HT-29 (cell line): ENCODE data around the gene TMEM167A. TPM values are rescaled to one million over a fixed set of nuclear protein-coding genes. Genes with fewer than 3 reads are reported as not detected.

Experiments used
- DNase-seq: peaks from one replicate; pipeline ENCODE4 v3.0.0-alpha.2; 2015; ENCODE audit warnings: low spot score
- small RNA-seq: library from RNA; depleted of rRNA; stranded (forward); fragments of <200 nt; gene quantifications from one replicate; pipeline ENCODE3, GENCODE V24; 2014
- total RNA-seq: library from RNA; depleted of rRNA; stranded (reverse); fragments of >200 nt; shearing (Covaris generic); gene quantifications from 2 replicates; pipeline ENCODE4 v1.2.3, GENCODE V29; 2014; rRNA removed

TMEM167A gene
- total RNA-seq, 1 experiment from 2014 or later = 17.1 TPM

DNA sequence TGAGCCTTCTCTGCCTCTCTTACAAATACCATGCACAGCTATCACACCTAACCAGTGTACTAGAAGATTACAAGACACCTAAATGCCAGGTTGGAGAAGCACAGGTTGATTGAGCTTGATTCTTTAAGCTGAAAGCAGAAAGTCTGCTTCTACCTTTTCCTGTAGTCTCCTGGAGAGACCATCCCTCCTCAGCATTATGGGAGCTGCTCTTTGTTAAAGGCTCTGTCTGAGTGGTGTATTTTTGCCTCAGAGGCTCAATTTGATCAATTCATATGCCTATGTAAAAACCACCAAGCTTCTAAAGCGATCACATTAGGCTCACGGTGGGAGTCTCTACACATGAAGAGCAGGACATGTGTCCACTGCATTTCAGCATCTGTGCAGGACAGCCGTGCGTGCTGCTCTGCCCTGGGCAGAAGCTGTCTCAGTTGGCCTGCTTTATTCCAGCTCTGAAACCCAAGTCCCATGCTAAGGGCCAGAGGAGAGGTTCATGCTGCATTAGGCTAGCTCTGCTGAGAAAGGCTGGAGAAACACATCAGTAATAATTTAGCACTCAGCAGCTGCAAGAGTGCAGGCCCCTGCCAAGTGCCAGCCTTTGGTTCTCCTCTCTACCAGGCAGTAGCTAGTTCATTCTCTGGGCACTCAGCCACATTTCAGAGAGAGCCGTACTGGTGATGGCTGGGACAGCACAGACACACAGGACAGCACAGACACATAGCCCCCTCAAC, 41.7 kb downstream of the TMEM167A start:
- DNase-seq = no peak

DNA sequence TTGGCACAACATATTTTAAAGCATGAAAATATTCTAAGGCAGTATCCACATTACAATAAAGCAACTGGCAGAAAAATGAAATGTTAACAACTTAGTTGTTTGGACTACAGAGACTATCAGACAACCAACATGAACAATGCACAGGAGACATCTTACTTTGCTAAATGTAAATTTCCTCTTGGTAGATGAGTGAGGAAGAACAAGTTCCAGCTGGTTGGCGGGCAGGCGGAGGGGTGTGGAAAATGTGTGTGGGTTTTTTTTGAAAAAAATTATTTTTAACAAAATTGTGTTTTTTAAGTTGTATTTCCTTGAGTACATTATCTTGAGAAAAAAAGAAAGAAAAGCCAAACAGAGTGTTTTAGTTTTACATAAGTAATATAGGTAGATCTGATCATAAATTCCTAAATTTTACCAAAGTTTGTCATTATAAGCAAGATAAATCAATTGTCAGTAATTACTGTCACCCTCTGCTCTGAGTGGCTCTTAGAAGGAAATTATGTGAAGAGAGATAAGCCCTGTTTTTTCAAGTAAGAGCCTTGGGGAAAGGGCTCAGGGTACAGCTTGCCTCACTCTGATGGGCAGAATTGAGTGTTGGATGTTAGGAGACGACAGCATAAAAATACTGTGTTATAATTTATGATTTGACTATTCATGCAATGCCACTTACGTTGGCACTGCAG, 42.5 kb downstream of the TMEM167A start:
- no peak for DNase-seq

DNA sequence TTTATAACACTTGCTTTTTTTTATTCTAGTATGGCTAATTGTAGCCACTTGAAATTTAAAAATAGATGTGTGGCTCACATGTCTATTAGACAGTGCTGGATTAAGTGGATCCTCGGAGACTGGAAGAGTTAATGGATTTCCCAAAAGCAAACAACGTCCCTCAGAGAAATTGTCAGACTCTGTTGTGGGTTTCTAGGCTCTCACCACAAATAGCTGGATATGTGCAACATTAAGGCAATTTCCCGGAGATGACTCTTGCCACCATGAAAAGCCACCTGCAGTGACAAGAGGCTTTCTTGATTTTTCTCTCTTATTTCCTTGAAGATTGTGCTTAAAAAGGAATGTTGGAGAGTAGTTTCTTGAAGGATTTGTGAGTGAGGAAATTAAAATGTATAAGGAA, 43.2 kb downstream of the TMEM167A start:
- DNase-seq = no peak

DNA sequence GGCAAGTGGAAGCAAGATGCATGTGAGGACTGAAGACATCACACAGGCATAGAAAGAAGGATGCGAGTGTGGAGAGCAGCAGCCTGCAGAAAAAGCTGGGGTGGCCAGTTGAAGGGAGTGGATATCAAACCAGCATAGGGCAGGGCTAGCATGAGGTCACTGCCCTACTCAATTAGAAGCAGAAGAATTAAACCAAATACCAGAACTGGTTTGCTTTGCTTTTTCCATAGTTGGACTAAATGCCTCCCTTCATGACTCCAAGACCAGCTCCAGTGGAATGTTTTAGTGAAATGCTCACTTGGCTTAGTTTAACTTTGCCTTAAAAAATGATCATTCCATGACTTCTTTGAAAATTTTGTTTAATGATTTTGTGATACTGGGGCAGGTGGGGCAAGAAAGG, 45.8 kb downstream of the TMEM167A start:
- DNase-seq = no peak

DNA sequence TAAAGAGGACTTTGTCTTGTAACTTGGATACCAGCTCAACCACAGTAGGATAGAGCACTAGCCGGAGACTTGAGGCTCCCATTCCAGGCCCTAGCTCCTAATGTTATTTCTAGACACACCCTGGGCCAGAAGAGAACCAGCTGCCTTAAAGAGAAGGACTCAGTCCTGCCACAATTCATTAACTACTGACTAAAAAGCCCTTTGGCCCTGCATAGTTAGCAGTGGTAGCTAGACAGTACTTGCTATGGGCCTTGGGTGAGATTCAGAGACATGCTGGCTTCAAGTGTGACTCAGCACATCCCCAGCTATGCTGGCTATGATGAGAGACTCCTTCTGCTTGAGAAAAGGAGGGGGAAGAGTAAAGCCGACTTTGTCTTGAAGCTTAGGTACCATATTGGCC, 47.3 kb downstream of the TMEM167A start:
- no peak for DNase-seq

DNA sequence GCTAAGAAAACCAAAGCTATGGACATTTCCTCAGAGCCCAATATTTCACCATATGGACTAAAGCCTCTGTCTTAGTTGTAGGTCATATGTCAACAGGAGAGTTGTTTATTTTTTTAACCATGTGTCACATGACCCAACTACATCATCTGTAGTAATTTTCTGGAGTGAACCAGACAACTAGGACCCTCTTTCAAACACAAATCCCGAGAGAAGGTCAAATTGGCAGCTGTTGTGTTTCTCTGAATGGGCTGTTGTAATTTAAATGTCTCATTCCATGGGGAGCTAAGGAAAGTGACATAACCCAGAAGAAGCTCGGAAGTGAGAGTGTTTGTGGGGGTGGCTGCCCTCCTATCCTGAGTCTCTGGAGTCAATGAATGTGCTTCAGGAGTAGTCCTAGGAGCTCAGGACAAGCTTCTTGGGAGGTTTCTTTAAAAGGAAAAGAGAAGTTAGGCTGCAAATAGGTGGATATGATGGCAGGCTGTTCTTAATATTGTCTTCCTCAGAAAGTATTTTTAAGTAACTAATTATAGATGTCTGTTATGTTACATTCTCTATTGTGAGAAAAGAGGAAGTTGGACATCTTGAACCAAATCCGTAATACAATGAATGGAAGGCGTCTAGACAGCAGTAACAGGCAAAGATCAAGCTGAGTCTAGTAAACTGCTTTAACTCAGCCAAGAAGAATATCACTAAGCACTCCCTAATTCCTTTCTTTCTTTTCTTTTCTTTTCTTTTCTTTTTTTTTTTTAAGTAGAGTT, 50.1 kb downstream of the TMEM167A start:
- no peak for DNase-seq

DNA sequence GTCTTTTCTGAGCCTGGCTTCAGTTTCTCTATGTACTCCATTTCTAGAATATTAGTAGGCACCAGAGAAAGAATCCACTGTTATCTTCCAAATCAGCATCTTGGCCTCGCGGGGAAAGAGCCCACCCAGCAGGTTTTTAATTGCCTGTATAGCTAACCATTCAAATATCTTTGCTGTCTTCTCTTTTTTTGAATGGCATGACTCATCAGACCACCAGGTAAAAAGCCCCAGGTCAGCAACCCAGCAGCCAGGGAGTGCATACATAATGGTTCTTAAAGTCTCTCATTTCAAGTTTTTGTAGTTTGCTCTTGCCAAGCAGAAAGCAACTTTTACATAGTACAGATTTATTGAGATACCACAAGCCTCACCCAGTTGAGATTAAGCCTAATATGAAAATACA, 50.7 kb downstream of the TMEM167A start:
- no peak for DNase-seq

DNA sequence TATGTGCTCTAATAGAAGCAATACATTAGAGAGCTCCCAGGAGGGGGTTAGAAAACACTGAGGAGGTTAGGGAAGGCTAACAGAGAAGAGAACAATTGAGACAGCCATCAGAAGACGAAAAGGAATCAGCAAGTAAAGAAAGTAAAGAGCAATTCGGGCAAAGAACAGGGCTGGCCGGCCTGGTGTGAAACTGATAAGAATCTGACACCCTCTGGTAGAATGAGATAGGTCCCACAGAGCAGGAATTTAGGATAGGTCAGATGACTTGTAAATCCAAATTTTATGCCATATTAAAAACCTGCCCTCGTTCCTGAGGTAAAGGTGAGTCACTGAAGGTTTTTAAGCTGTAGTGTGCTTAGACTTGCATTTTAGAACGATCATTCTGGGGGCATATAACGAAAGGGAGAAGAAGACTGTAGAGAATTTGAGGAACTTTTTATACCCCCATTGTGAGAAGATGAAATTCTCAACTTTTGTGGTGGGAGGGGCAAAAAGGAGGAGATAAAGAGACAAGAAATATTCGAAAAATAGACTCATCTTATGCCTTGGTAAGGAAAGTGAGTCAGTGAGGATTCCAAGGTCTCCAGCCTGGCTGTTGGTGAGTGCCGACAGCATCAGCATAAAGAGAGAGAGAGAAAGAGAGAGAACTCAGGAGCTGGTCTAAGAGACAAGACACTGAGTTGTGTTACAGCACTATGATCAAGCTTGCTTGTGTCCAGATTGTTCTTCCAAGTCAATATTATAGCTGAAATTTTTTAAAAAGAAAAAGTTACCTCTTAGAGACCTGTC, 51.3 kb downstream of the TMEM167A start:
- no peak for DNase-seq

DNA sequence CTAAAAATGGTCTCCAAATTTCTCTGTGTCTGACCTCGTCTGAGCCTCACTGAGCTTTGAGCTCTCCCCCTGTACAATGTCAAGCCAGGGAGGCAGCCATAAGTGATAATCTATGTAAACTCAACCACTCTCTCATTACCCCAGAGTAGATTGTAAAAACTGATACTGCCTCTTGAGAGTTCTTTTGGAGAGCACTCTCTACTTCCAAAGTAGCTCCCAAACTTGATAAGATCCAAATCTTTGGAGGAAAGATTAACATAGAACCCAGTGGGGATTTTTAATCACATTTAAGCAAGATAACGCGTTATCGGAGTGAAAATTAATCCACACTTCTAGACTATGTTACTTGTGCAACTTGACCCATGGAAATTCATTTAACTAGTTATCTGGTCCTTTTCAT, 54.9 kb downstream of the TMEM167A start:
- DNase-seq = no peak

DNA sequence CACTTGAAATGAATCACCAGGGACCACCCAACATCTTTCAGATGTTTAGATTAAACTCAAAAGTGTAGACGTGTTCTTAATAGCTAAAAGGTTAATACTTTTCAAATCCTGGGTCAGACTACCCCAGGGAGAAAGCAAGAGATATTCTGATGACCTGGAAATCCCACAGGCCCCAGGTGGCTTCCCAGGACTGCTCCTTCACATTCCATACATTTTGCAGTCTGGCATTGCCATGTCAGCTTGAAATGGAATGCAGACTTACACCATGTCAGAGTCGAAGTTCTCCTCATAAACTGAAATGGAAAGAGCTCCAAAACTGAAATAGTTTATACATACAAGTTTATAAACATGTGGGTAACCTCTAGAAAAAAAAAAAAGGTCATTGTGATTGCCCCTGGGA, 61.5 kb downstream of the TMEM167A start:
- no peak for DNase-seq

DNA sequence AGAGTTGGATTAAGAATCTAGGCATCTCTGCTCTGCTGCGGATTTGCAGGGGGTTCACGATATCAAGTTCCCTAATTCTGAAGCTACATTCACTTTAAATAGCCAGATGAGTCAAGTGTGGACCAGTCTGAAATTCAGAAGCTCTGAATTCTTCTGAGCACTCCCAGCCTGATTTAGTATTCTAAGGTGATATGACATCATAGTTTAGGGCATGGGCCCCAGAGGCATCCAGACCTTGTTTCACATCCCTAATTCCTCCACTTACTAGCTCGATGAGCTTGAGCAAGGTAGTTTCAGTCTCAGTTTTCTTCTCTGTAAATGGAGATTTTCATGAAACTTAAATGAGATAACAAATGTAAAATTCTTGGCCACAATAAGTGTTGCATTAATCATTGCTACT, 65.2 kb downstream of the TMEM167A start:
- no peak for DNase-seq

DNA sequence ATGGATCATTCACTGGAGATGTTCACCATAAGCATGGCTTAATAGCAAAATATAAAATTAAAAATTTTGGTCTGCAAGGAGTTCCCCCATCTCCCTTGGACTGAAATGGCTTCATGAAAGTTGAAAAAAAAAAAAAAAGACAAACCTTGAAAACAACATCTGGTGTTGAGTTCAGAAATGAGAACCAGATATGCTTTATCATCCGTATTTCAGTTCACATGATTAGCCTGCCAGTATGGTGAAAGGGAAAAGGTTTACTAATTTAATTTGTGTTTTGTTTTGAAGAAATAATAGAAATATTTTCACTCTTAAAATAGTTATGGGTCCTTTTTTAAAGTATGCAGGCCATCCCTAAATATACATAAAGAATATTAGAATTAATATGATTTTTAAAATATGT, 67.8 kb downstream of the TMEM167A start:
- DNase-seq = no peak

DNA sequence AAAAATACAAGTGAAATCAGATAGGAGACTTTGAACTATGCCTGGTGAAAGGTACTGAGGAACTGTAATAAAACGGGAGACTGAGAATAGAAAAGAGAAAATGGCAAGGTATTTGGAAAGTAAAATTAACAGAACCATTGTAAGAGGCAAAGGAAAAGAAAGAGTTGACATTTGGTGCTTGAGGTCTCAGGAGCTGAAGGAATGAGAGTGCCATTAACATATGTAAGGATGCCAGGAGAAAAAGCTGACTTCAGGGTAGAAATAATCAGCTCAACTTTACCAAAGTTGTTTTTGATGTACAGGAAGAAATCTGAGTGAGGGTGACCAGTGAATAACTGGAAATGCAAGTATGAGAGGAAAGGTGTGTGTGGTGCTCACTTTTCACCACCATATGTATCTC, 69.4 kb downstream of the TMEM167A start:
- DNase-seq = no peak

DNA sequence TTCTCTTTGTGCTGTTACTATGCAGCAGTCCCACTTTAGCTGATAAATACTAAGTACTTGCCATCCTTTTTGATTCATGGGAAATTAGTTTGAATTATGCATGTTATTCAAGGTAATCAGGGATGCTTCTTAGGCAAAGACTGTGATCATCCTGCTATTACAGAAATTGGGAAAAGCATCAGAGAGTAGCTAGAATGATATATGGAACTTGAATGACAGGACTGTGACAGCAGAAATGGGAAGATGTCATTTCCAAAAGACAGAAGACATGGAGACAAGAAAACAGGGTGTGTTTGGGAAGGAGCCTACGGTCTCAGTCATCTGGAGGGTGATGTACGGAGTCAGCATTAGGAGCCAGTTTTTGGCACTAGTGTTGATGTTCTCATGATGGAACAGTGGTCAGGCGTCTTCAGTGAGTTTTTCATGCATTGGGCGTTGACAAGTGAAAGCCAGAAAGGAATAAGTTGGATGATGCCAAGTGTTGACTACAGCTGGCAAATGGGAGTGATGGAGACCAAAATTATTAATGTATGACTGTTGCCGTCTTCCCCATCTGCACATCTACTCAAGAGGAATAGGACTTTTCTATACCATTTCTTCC, 70.4 kb downstream of the TMEM167A start:
- DNase-seq = no peak

DNA sequence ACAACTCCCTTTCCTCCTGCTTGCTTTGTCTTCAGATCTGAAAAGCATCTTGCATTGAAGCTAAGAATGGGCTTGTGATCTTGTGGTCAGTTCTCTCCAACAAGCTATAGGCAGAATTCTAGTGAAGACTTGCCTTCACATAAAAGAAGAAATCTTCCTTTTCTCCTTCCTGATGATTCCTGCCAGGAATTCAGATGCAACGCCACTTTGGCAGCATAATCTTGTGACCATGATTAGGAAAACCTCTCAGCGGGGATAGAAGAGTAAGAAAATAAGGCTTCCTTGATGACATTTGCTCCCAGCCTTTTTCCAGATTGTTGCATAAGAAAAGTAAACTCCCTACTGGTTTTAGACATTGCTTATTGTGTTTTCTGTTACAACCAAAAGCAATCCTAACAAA, 73.4 kb downstream of the TMEM167A start:
- DNase-seq = no peak

Small RNAs within 50 kb of the gene (small RNA-seq; reads per million reads assigned to genes)
- 0.72 reads per million, percentile 10 among the genes with 10 or more reads in this experiment for gene SCARNA18

Other genes with a start within 250 kb of the TMEM167A start
- gene XRCC4, start 153 bp upstream of the TMEM167A start, total RNA-seq = 4.2 and 4.4 TPM in 2 replicates